ENCODE measurements around the gene CTNND2. TPM values are rescaled to one million over a fixed set of nuclear protein-coding genes. Genes with fewer than 3 reads are reported as not detected.

Gene CTNND2
- polyA plus RNA-seq, 1 donor from 2014 or later = 67.0 TPM

GRCh38 chr5:11494340-11494739 lies 409.9 kb downstream of the CTNND2 start:
- Histone ChIP-seq H3K36me3 (ENCODE audit: insufficient read depth, low read length) (no peaks in the 10 kb centered on the region), H2AFZ (ENCODE audit: low read depth, low read length) (no peak overlapping the region), H3K27me3 (ENCODE audit: insufficient read depth, low read depth, low read length) (no peaks in the 10 kb centered on the region), H3K9ac (ENCODE audit: low read length) (no peak overlapping the region), H4K20me1 (ENCODE audit: insufficient read depth) (no peaks in the 10 kb centered on the region), H3K4me2 (ENCODE audit: low read length) (no peak overlapping the region), H3K9me2 (ENCODE audit: insufficient read depth, low read length) (no peaks in the 10 kb centered on the region), H3K4me3 (ENCODE audit: low read length) (no peak overlapping the region), H3K79me2 (replicated peaks; ENCODE audit: insufficient read depth, low read length) (no peaks in the 10 kb centered on the region), H3F3A (ENCODE audit: insufficient read depth, low read length, poor library complexity, severe bottlenecking) (no peaks in the 10 kb centered on the region), H3K27ac (ENCODE audit: low read length) (no peak overlapping the region), H3K9me3 (ENCODE audit: low read length) (no peaks in the 10 kb centered on the region)
- TF ChIP-seq TAF1 (IDR thresholded peaks at IDR 0.05; ENCODE audit: low read depth) (no peak), CTCF (IDR thresholded peaks at IDR 0.05; ENCODE audit: poor library complexity, severe bottlenecking) (peak; percentile 45), POLR2AphosphoS5 (IDR thresholded peaks at IDR 0.05) (no peak), EP300 (conservative IDR thresholded peaks at IDR 0.05; ENCODE audit: poor library complexity, severe bottlenecking) (no peak), EZH2 (IDR thresholded peaks at IDR 0.05; ENCODE audit: borderline replicate concordance, insufficient read depth, low read length, poor library complexity, severe bottlenecking) (no peak), REST (IDR thresholded peaks at IDR 0.05; ENCODE audit: borderline replicate concordance) (no peak), RAD21 (conservative IDR thresholded peaks at IDR 0.05) (no peak), MXI1 (conservative IDR thresholded peaks at IDR 0.05; ENCODE audit: poor library complexity, severe bottlenecking) (no peak), SMC3 (conservative IDR thresholded peaks at IDR 0.05; ENCODE audit: poor library complexity) (peak; percentile 32)

- Histone ChIP-seq H3K4me3 (ENCODE audit: low read length) (no peak overlapping the region), H3F3A (ENCODE audit: insufficient read depth, low read length, poor library complexity, severe bottlenecking) (no peaks in the 10 kb centered on the region), H3K27me3 (ENCODE audit: insufficient read depth, low read depth, low read length) (no peaks in the 10 kb centered on the region), H3K36me3 (ENCODE audit: insufficient read depth, low read length) (no peaks in the 10 kb centered on the region), H2AFZ (ENCODE audit: low read depth, low read length) (no peak overlapping the region), H3K4me2 (ENCODE audit: low read length) (no peak overlapping the region), H3K9ac (ENCODE audit: low read length) (no peak overlapping the region), H4K20me1 (ENCODE audit: insufficient read depth) (no peaks in the 10 kb centered on the region), H3K9me3 (ENCODE audit: low read length) (no peaks in the 10 kb centered on the region), H3K9me2 (ENCODE audit: insufficient read depth, low read length) (no peaks in the 10 kb centered on the region), H3K27ac (ENCODE audit: low read length) (no peak overlapping the region), H3K79me2 (replicated peaks; ENCODE audit: insufficient read depth, low read length) (no peaks in the 10 kb centered on the region)
- TF ChIP-seq RAD21 (conservative IDR thresholded peaks at IDR 0.05) = no peak
Measured at GRCh38 chr5:11491404-11492075, 412.7 kb downstream of the CTNND2 start.
